Activated CD4-positive, alpha-beta T cell treated with anti-CD3 and anti-CD28 coated beads, Interleukin-2, Interleukin-6, amounts not matched to agents 100 ng/mL and 50 ng/mL, durations not matched to agents 16 hours and 8 hours (primary cell): Measurements from ENCODE around the gene BCAM.
"Not testable (repeated sequence)": the region's sequence is repeated elsewhere in the genome, so short reads cannot be mapped to it uniquely, and the experiment has no call there.

Source experiments
- DNase-seq: peaks from one replicate; pipeline ENCODE4 v3.0.0-alpha.2; 2020

The BCAM gene

GRCh38 chr19:44818466-44819031, 9.6 kb downstream of the BCAM start:
- no peak for DNase-seq

- no peak for DNase-seq
Measured at GRCh38 chr19:44819246-44819832, 10.4 kb downstream of the BCAM start.

- DNase-seq: no peak
Measured at GRCh38 chr19:44820648-44821609, 12.0 kb downstream of the BCAM start.

GRCh38 chr19:44822177-44822576, 13.3 kb downstream of the BCAM start:
- no peak for DNase-seq

- DNase-seq: no peak
Measured at GRCh38 chr19:44822670-44823372, 13.9 kb downstream of the BCAM start.

GRCh38 chr19:44823373-44823698, 14.4 kb downstream of the BCAM start:
- no peak for DNase-seq

- DNase-seq: no peak
Measured at GRCh38 chr19:44824761-44825160, 15.9 kb downstream of the BCAM start.

GRCh38 chr19:44832875-44833274, 24.0 kb downstream of the BCAM start:
- not testable (repeated sequence) for DNase-seq

GRCh38 chr19:44834399-44834798, 25.5 kb downstream of the BCAM start:
- DNase-seq: not testable (repeated sequence)

GRCh38 chr19:44839276-44839675, 30.4 kb downstream of the BCAM start:
- no peak for DNase-seq

- DNase-seq: no peak
Measured at GRCh38 chr19:44840811-44841210, 31.9 kb downstream of the BCAM start.

GRCh38 chr19:44841231-44841630, 32.3 kb downstream of the BCAM start:
- no peak for DNase-seq

GRCh38 chr19:44845286-44845611, 36.3 kb downstream of the BCAM start:
- no peak for DNase-seq

GRCh38 chr19:44845612-44846454, 36.9 kb downstream of the BCAM start, which contains the start of gene NECTIN2:
NECTIN2 (plus strand) TSS chr19:44846297; CDS start chr19:44846526, 229 bp downstream.
- peak; percentile 96 for DNase-seq

- DNase-seq: no peak
Measured at GRCh38 chr19:44846455-44847143, 37.7 kb downstream of the BCAM start.

- DNase-seq: no peak
Measured at GRCh38 chr19:44847144-44848035, 38.5 kb downstream of the BCAM start.

GRCh38 chr19:44848036-44848811, 39.3 kb downstream of the BCAM start:
- no peak for DNase-seq

- DNase-seq: no peak
Measured at GRCh38 chr19:44848812-44849447, 40.0 kb downstream of the BCAM start.

- DNase-seq: no peak
Measured at GRCh38 chr19:44850641-44851109, 41.8 kb downstream of the BCAM start.
